Pulmonary artery endothelial cell (primary cell): Measurements from ENCODE around the gene CADM2. TPM values are rescaled to one million over a fixed set of nuclear protein-coding genes. Genes with fewer than 3 reads are reported as not detected.
A peak's percentile ranks its signal among the peaks of the same experiment; 100 is the strongest.
"Not testable (repeated sequence)": the region's sequence is repeated elsewhere in the genome, so short reads cannot be mapped to it uniquely, and the experiment has no call there.

ENCODE experiments used
- DNase-seq: peaks from one replicate; pipeline ENCODE4 v3.0.0-alpha.2; 2011; ENCODE audit warnings: low read depth, low spot score
- total RNA-seq: library from RNA; depleted of rRNA; stranded (reverse); fragments of >200 nt; gene quantifications from 2 replicates; pipeline ENCODE4 v1.2.3, GENCODE V29; 2014

CADM2 gene
- total RNA-seq, 1 donor from 2014 or later: 0.13 TPM

- no peak for DNase-seq
These were observed 516.6 kb downstream of the CADM2 start for GRCh38 chr3:85475346-85475745.

DNA sequence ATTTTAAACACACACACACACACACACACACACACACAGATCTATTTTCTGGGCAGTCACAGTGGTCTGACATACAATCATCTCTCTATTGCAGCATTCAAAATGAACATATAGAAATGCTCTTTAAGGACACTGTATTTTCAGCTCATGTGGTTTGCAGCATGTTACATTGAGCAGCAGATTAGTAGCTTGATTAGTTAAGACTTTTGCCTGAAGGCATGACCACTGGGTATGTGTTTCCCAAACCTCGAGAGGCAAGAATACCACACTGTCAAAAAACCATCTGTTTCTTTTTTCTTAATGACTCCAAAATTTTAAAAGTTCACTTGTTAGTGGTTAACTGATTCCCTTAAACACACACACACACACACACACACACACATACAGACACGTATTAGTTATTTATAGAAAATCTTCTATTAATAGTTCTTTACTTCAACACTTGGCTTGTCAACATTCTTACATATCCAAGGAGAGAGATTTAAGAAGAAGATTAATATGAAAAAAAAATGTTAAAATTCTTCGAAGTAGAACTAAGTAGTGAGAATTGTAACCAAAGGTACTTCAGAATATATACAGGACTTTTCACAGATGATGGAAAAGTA lies 518.2 kb downstream of the CADM2 start:
- DNase-seq: no peak

DNA sequence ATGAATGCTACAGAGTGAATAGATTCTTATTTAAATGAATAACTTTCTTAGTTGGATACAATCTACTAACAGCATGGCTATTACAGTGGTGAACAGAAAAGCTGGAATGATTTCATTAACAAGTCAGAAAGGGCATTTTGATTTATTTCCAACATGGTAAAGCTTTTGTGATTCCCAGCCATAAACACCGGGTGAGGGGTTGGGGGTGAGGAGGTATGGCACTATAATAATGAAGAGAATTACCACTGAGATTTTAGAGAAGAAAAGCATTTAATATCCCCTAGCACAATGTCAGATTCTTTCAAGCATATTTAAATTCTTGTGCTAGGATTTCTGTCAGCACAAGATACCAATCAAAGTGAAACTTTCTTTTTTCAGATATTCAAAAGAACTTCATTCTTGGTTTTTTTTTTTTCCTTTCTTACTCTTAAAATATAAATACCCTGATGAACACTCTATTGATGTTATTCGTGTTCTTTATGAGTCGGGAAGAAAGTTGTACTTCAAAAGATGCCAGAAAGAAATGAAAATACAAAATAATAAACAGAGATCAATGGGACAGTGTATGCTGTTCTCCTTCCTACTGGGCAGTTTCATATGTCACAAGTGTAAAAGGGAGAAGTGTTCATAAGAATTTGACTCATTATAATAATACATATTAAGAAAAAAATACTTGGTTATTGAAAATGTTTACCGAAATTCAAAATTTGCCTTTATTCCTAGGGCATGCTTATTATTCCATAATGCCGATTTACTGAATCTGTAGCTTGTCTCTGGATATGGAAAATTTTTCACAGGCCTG lies 522.8 kb downstream of the CADM2 start:
- DNase-seq: no peak

DNA sequence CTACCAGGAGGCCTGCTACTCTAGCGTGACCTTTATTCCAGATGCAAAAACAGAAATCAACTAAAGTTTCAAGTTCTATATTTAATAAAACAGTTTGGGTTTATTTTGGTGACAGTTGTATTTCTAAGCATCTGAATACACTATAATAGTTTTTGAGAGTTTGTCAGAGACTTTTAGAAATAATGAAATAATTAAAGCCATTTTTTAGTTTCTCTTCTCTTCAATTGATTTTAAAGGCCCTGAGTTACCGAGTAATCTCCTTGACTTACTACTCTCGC lies 523.4 kb downstream of the CADM2 start:
- no peak for DNase-seq

DNA sequence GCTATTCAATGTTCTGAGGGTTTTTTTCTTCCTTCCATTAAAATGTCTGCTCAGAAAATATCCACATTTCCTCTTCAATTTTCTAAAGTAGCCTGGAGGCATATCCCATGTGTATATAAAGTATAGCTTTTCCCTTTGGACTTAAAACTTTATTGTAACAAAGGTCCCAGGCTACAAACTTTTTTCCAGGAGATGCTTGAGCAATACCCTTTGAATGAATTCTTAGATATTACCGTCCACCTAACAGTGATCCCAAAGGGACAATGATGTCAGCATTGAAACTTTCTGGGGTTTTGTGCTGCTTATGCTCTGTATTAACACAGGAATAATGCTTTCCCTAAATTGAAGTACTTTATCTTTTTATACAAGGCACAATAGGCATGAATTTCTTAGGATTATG lies 525.2 kb downstream of the CADM2 start:
- DNase-seq: no peak

DNA sequence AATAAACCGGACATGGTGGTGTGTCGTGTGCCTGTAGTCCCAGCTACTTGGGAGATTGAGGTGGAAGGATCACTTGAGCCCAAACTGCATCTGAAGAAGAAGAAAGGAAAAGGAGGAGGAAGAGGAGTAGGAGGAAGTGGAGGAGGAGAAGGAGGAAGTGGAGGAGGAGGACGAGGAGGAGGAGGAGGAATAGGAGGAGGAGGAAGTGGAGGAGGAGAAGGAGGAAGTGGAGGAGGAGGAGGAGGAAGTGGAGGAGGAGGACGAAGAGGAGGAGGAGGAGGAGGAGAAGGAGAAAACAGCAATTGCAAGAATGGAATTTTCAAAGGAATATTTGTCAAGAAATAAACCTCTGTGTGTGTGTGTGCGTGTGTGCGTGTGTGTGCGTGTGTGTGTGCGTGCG lies 528.6 kb downstream of the CADM2 start:
- DNase-seq: no peak

GRCh38 chr3:85495602-85496001 lies 536.8 kb downstream of the CADM2 start:
- DNase-seq: no peak

DNA sequence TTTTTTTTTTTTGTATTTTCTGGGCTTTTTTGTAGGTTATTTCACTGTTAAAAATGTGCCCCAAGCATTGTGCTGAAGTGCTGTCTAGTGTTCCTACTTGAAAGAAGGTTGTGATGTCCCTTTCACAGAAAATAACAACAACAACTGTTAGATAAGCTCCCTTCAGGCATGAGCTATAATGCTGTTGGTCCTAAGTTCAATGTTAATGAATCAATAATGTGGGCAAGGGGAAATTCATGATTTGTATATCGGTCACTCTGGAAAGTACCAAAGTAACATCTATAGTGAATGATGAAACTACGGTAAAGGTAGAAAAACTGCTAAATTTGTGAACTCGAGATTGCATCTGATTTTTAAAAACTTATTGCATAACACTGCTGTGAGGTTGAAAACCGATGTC lies 539.4 kb downstream of the CADM2 start:
- DNase-seq: no peak

GRCh38 chr3:85502148-85502875 lies 543.5 kb downstream of the CADM2 start:
- no peak for DNase-seq

- not testable (repeated sequence) for DNase-seq
These were observed 545.5 kb downstream of the CADM2 start for GRCh38 chr3:85504129-85504784.

DNA sequence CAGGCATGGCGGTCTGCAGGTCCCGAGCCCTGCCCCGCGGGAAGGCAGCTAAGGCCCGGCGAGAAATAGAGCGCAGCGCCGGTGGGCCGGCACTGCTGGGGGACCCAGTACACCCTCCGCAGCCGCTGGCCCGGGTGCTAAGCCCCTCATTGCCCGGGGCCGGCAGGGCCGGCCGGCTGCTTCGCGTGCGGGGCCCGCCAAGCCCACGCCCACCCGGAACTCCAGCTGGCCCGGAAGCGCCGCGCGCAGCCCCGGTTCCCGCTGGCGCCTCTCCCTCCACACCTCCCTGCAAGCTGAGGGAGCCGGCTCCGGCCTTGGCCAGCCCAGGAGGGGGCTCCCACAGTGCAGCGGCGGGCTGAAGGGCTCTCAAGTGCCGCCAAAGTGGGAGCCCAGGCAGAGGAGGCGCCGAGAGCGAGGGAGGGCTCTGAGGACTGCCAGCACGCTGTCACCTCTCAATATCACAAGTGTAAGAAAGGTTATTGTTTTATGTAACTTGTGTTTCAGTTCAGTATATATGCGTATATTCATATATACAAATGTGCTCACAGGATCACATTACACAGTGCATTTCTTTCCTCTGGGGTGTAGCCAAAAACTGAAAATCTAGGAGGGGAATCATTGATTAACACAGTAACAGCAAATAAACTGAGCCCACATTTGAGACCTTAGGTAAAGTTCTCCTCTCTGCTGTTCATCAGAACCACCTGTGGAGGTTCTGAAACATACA lies 546.2 kb downstream of the CADM2 start:
- not testable (repeated sequence) for DNase-seq

DNA sequence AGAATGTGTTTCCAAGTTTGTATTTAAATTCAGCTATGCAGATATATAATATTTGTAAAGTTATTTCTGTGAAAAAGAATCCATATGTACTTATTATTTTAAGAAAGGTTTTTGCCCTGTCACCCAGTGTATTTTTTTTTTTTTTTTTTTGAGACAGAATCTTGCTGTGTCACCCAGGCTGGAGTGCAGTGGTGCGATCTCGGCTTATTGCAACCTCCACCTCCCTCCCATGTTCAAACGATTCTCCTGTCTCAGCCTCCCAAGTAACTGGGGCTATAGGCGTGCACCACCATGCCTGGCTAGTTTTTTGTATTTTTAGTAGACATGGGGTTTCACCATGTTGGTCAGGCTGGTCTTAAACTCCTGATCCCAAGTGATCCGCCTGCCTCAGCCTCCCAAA lies 548.3 kb downstream of the CADM2 start:
- DNase-seq: not testable (repeated sequence)

DNA sequence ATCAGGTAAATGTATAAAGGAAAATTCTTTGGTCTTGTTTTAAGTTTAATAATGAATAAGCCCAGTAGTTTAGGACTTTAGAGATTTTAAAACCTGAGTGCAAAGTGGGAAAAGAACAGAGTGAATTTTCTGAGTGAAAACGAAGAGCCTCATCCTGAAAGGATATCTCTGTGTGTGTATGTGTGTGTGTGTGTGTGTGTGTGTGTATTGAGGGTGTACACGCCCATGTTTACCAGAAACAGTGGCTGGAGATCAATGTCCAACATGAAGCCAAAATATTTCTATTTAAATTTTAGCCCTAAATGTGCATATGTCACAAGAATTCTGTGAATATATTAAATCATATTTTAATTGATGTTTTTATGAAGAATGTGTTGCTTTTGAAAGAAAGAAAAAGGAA lies 549.9 kb downstream of the CADM2 start:
- DNase-seq: no peak

GRCh38 chr3:85516146-85516545 lies 557.4 kb downstream of the CADM2 start:
- no peak for DNase-seq

DNA sequence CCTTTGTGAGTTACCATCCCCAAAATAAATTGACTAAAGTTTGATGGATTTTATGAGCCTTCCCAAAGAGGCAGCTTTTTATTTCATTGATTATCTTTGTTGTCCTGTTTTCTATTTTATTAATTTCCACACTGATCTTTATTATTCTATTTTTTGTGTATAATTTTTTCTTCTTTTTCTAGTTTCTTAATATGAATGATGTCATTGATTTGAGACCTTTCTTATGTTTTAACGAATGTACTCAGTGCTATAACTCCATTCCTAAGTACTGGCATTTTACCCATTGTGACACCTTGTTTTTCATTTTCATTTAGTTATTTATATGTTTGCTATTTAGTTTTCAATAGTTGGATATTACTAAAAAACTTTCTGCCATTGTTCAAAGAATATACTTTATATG lies 565.3 kb downstream of the CADM2 start:
- no peak for DNase-seq

GRCh38 chr3:85525264-85525663 lies 566.5 kb downstream of the CADM2 start:
- no peak for DNase-seq

GRCh38 chr3:85533586-85533985 lies 574.8 kb downstream of the CADM2 start:
- no peak for DNase-seq

DNA sequence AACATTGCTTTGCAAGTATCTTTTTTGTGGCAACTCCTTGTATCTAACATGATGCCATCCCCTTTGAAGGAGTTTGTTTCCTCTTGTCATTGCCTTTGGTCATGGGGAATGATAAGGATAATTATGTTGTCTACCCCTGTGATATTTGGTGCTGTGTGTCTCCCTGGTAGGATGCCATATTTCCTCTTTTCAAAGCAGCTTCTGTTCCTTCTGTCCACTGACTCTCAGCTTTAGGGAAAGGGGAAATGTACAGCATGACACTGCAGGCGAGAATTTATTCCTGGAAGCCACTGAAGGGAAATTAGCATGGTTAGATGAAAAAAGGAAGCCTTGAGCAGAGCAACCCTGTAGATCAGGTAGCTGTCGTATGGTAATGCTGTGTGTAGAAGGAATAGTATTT lies 576.7 kb downstream of the CADM2 start:
- DNase-seq: no peak

- no peak for DNase-seq
These were observed 580.4 kb downstream of the CADM2 start for GRCh38 chr3:85539232-85539631.

DNA sequence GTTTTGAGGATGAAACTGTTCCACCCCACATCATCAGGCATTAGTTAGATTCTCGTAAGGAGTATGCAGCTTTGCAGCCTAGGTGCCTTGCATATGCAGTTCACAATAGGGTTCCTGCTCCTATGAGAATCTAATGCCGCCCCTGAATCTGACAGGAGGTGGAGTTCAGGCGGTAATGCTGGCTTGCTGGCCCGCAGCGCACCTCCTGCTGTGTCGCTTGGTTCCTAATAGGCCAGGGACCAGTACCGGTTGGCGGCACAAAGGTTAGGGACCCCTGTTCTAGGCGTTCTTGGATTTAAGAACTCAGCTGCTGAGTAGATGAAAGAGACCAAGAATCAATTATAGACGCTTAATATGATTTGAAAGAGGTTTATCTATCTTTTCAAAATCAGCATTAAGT lies 595.4 kb downstream of the CADM2 start:
- no peak for DNase-seq

DNA sequence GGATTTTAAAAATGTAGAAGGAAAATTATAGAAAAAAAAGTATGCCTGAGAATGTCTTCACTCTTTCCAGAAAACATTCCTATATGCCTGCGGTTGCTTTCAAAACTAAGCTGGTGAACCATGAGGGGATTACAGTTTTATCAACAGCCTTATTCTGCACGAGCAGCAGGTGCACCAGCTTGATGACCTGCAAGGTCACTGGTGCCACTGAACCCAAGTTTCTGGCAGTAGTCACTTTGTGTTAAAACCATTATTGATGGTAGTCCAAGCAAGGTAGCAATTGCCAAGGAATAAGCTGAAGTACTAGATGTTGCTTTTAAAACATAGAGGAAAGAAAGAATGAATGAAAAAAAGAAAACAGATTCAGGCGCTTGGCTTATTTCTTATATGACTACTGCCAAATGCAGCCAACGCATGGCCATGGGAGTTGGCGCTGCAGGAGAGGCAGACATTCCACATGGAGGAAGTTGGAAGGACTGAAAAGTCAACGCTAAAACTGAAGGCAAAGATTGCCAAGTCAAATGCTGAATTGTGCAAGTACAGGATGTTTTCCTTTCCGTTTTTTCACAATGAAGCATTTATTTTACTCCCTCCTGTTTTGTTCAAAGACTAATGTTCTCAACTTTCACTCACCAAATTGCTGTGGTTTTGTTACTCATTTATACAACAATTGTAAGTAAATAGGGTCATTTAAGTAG lies 601.4 kb downstream of the CADM2 start:
- peak; percentile 27 for DNase-seq
